ENCODE data around the gene COL1A2. TPM values are rescaled to one million over a fixed set of nuclear protein-coding genes. Genes with fewer than 3 reads are reported as not detected.

The COL1A2 gene
- total and polyA plus RNA-seq, 2 of the 8 experiments (the other 6 are each of a cell fraction or from before 2014, with no cell fraction given): 45.2 to 87.2 TPM

GRCh38 chr7:94411188-94411466 lies 16.4 kb downstream of the COL1A2 start:
- no peak overlapping the region for H4K91ac ChIP-seq (replicated peaks; ENCODE audit: insufficient read length, low read length)
- H3K79me2 ChIP-seq (ENCODE audit: control insufficient read depth in 1 of 2, insufficient read depth in 2 of 2, low read length in 2 of 2): no peaks in the 10 kb centered on the region
- FAIRE-seq (no peak), DNase-seq (ENCODE audit: low read depth in 1 of 2, low spot score in 2 of 2) (no peak)
- no peak overlapping the region for H3K56ac ChIP-seq (replicated peaks; ENCODE audit: insufficient read length, low read depth, low read length)
- no peak overlapping the region for H3K9ac ChIP-seq (replicated peaks in 1 of 4; ENCODE audit: extremely low read depth in 1 of 4, low read depth in 3 of 4, low read length in 3 of 4)
- H2BK12ac ChIP-seq (ENCODE audit: low read depth, low read length): no peak overlapping the region
- no peaks in the 10 kb centered on the region for H4K20me1 ChIP-seq (replicated peaks in 1 of 2; ENCODE audit: control insufficient read depth in 1 of 2, insufficient read depth in 2 of 2, low read length in 2 of 2)
- peaks cover 0 to 5% (median 0%) of the 10 kb centered on the region in 4 experiments; a peak in 1 of 7 replicates for H3K4me1 ChIP-seq (replicated peaks in 1 of 4; ENCODE audit: control insufficient read depth in 3 of 4, insufficient read depth in 4 of 4, low read length in 3 of 4)
- no peaks in the 10 kb centered on the region for H3K79me1 ChIP-seq (ENCODE audit: low read depth, low read length)
- no peak overlapping the region for H2BK15ac ChIP-seq (ENCODE audit: low read length)
- peaks cover 26 to 95% (median 68%) of the 10 kb centered on the region in 4 experiments for H3K36me3 ChIP-seq (ENCODE audit: control insufficient read depth in 2 of 4, insufficient read depth in 4 of 4, low read length in 3 of 4)
- ChIA-PET CTCF (ENCODE audit: partially characterized antibody) (interaction anchor here (0.6 to 3.2 kb wide), 3 partner anchors 13 to 1070 kb away, joined by 3 to 10 read pairs (median 4); no protein-coding TSS in a partner anchor), POLR2A (ENCODE audit: partially characterized antibody) (no interaction called here)
- H2AFZ ChIP-seq (ENCODE audit: low read length): no peak overlapping the region
- H4K8ac ChIP-seq (ENCODE audit: extremely low read depth, insufficient read depth, low read length): no peak overlapping the region
- no peak overlapping the region for H3K14ac ChIP-seq (ENCODE audit: insufficient read length)
- no peaks in the 10 kb centered on the region for H3K9me3 ChIP-seq (ENCODE audit: insufficient read depth in 2 of 2, low read depth in 1 of 2, low read length in 1 of 2)
- no peak overlapping the region for H3K18ac ChIP-seq (ENCODE audit: extremely low read depth, low read length)
- H2BK20ac ChIP-seq (ENCODE audit: low read length): no peak overlapping the region
- no peaks in the 10 kb centered on the region for H3K27me3 ChIP-seq (replicated peaks in 1 of 4; ENCODE audit: control insufficient read depth in 3 of 4, extremely low read depth in 1 of 4, insufficient read depth in 3 of 4, low read length in 3 of 4)
- TF ChIP-seq SP1 (IDR thresholded peaks at IDR 0.05; ENCODE audit: low read depth, low read length) (no peak), MAFK (IDR thresholded peaks at IDR 0.05; ENCODE audit: low read depth, low read length) (no peak), BACH1 (IDR thresholded peaks at IDR 0.05; ENCODE audit: low read length) (no peak), TEAD4 (IDR thresholded peaks at IDR 0.05; ENCODE audit: low read depth, low read length) (no peak), EP300 (IDR thresholded peaks at IDR 0.05; ENCODE audit: borderline replicate concordance in 1 of 2, low read depth in 2 of 2, low read length in 2 of 2) (no peak), KDM1A (IDR thresholded peaks at IDR 0.05; ENCODE audit: borderline replicate concordance, low read length) (no peak), POU5F1 (IDR thresholded peaks at IDR 0.05; ENCODE audit: low read depth, low read length) (no peak), GABPA (IDR thresholded peaks at IDR 0.05; ENCODE audit: borderline replicate concordance, insufficient read depth, low read length) (no peak), SRF (IDR thresholded peaks at IDR 0.05; ENCODE audit: low read depth, low read length) (no peak), CHD2 (IDR thresholded peaks at IDR 0.05; ENCODE audit: low read length) (no peak), BRCA1 (IDR thresholded peaks at IDR 0.05; ENCODE audit: low read depth, low read length) (no peak), CBX8 (IDR thresholded peaks at IDR 0.05; ENCODE audit: borderline replicate concordance, low read depth, low read length) (no peak), TCF12 (IDR thresholded peaks at IDR 0.05; ENCODE audit: low read depth, low read length) (no peak), YY1 (IDR thresholded peaks at IDR 0.05; ENCODE audit: low read depth, low read length) (no peak), POLR2AphosphoS5 (IDR thresholded peaks at IDR 0.05; ENCODE audit: low read depth, low read length) (no peak), USF2 (IDR thresholded peaks at IDR 0.05; ENCODE audit: low read length) (no peak)
- no peak overlapping the region for H3K4me2 ChIP-seq (ENCODE audit: insufficient read depth in 1 of 2, low read depth in 2 of 2, low read length in 2 of 2)
- H3K4ac ChIP-seq (replicated peaks; ENCODE audit: insufficient read length, low read depth, low read length): no peak overlapping the region
- H3K23ac ChIP-seq (ENCODE audit: insufficient read length): no peak overlapping the region
- H3K27ac ChIP-seq (ENCODE audit: low read depth, low read length): no peak overlapping the region
- H2BK5ac ChIP-seq (ENCODE audit: low read depth, low read length): no peak overlapping the region
- H3K4me3 ChIP-seq (ENCODE audit: extremely low read depth in 1 of 4, insufficient read depth in 2 of 4, low read depth in 3 of 4, low read length in 4 of 4): no peak overlapping the region
- H2AK5ac ChIP-seq (ENCODE audit: low read depth, low read length): no peak overlapping the region
- no peaks in the 10 kb centered on the region for H3K23me2 ChIP-seq (ENCODE audit: low read depth, low read length)
- H4K5ac ChIP-seq (ENCODE audit: insufficient read length, low read depth, low read length): no peak overlapping the region
- no peak overlapping the region for H2BK120ac ChIP-seq (replicated peaks; ENCODE audit: low read depth, low read length)
